GM12892 (cell line): ENCODE measurements around the gene TEX22.

Experiments used
- POLR2A ChIP-seq: IDR thresholded peaks from 2 replicates; pipeline ENCODE4 v1.6.1; 2011; ENCODE audit warnings: low read depth, low read length, control low read depth
- POLR2AphosphoS5 ChIP-seq: IDR thresholded peaks from 2 replicates; pipeline ENCODE4 v1.6.1; 2011; ENCODE audit warnings: low read depth, low read length, control low read depth
- TAF1 ChIP-seq: IDR thresholded peaks from 2 replicates; pipeline ENCODE4 v1.6.1; 2011; ENCODE audit warnings: low read depth, mild to moderate bottlenecking, control low read depth, low read length, borderline replicate concordance

DNA sequence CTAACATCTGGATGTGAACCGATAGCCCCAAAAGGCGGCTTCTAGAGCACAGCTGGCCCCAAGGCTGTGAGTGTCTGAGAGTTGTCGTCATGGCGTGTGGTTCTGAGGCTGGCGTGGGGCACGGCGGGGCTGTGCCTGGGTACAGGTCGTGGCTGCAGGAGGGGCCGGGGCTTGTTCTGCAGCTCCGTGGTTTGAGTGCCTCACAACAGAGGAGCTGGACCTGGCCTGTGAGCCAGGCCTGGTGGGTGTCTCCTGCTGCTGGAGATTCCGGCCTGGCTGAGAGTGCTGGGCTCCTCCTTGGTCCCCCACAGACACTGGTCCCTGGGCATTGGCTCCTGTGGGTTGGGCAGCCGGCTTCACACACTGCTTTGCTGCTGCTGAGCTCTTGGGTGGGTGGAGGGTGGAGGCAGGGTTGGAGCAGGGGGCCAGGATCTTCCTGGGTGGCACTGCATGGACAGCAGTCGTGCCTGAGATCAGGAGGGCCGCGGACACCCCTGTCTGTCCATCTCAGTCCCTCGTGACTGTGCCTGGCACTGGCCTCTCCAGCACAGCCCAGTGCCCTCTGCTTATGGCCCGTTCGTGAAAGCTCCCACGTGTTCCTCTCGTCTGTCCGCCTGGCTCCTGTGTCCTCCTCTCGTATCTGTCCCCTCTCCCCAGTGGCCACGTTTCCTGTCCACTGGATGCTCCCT is 31.8 kb upstream of the TEX22 start:
- TF ChIP-seq POLR2A (no peak), TAF1 (no peak), POLR2AphosphoS5 (no peak)
